ENCODE measurements around the gene NCKAP5.
"Not testable (repeated sequence)": the region's sequence is repeated elsewhere in the genome, so short reads cannot be mapped to it uniquely, and the experiment has no call there.

NCKAP5 gene

DNA sequence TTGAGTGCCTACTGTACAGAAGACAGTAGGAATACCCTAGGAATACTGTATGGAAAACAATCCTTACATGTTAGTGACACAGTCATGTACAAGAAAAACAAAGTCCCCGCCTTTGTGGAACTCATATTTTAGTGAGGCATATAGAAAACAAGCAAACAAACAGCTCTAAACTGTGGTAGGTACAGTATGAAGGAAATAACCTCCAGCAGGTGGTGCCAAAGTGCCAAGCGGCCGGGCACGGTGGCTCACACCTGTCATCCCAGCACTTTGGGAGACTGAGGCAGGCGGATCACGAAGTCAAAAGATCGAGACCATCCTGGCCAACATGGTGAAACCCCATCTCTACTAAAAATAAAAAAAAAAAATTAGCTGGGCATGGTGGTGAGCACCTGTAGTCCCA, 48.6 kb downstream of the NCKAP5 start:
- DNase-seq = not testable (repeated sequence)

DNA sequence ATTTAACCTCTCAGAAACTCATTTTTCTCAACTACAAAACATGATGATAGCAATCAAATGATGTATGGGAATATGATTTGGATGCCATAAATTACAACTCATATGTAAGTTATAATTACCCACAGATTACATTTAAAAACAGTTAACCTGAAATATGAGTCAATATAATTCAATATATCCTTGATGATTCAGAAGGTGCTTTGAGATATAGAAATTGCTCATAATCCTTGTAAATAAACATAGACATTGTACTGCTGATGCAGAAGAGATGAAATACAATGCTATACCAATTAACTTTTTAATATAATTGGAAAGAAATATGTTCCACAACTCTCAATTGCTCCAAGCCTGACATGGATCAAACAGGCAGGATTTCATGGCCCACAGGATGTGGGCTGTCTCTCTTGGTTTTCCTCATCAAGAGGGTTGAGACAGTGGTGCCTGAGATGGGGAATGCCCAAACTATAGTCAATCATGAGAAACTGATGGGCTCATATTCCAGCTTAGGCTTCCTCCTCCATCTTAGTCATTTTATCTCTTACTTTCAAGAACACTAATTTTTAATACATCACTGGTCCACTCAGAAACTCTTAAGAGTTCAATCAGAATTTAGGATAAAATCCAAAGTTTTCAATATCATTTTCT, 49.4 kb downstream of the NCKAP5 start:
- DNase-seq = no peak

- no peak for DNase-seq
Observed at GRCh38 chr2:133517876-133518275, 50.4 kb downstream of the NCKAP5 start.

- no peak for DNase-seq
Observed at GRCh38 chr2:133516405-133517026, 51.7 kb downstream of the NCKAP5 start.

GRCh38 chr2:133515271-133515670, 53.0 kb downstream of the NCKAP5 start:
- no peak for DNase-seq

DNA sequence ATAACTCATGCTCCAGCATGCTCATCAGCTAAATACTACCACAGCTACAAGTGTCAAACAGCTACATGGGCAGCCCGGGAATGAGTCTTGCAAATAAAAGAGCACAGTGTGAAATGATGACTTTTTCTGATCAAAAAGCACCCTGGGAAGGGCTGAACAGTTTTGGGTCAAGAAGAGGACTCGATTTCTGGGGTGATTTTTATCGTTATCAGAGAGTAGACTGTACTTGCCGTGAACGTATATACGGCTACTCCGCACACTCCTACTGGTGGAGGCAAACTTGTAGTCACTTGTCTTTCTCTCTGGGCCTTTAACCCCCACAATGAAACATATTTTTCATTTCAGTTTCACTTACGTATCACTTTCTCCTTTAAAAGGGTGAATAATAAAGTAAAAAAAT, 54.4 kb downstream of the NCKAP5 start:
- DNase-seq = no peak

DNA sequence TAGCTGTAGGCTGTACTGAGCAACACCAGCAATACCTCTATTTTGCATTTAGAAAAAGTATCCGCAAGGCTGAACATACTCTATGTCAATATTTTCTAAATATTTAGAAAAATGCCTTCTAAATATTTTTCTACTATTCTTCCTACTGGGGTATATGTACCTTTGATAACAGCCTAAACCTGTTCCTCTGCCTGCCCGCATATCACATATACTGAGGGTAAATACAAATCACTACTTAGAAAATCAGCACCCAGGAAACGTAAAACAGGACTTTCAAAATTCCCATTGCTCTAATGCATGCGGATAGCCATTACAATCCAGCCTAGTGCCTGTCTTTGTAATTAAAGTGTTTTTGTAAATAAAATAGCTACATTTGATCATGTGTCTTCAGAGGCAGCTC, 56.1 kb downstream of the NCKAP5 start:
- no peak for DNase-seq

GRCh38 chr2:133511679-133512078, 56.6 kb downstream of the NCKAP5 start:
- DNase-seq = no peak

GRCh38 chr2:133509777-133510176, 58.5 kb downstream of the NCKAP5 start:
- DNase-seq = no peak

GRCh38 chr2:133508546-133509165, 59.6 kb downstream of the NCKAP5 start:
- DNase-seq = no peak

DNA sequence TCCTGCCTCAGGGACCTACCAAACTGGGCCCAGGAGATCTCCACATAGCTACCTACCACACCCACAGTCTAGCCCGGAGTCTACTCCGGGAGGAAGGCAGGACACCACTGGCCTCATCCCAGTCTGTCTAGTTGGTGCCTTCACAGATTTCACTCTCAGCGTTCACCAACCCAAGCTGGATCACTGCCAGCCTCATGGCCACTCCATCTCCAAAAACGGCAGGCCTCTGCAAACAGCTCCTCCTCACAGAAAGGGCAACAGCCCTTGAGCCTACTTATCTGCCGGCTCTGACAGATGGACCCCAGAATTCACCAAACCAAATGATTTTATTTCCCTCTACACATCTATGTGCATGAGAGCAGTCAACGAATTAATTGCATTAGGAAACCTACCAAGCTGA, 61.3 kb downstream of the NCKAP5 start:
- no peak for DNase-seq

DNA sequence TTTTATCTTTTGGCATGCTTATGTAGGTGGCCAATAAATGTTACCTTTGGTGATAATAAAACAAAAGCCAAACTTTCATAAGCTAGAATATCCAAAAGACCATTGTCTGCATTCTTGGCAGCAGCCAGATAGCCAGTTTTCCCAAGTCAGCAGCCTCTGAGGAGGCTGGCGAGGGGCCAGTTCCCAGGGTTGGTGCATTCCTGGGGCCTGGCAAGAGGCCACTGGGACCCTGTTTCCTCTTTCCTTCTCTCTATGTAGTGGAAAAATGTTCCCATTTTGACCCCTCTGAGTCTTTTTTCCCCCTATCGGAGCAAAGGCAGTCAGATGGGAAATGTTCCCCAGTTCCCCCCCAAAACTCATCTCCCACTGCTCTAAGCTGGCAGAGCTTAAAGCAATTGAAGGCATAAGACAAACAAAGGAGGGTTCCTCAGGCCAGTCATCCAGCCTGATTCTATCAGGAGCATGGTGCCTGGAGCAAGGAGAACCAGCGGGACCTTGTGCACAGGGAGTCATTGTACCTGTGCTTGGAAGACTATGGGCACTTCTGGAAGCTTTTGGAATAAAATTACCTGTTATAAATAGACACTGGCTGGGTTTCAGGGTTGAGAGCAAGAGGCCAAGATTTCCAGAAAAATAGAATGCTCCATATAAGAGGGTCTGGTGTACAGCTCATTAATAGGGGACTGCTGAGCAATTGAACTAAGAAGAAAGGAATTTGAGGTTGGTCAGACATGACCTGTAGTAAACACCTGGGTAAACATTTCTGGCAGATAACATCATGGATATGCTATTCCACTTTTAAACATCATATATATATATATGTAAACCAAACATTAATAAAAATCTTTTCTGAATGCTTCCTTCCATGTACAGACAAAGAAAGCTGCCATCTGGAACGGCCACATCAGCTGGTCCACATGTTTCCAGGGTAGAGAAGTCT, 63.4 kb downstream of the NCKAP5 start:
- no peak for DNase-seq

DNA sequence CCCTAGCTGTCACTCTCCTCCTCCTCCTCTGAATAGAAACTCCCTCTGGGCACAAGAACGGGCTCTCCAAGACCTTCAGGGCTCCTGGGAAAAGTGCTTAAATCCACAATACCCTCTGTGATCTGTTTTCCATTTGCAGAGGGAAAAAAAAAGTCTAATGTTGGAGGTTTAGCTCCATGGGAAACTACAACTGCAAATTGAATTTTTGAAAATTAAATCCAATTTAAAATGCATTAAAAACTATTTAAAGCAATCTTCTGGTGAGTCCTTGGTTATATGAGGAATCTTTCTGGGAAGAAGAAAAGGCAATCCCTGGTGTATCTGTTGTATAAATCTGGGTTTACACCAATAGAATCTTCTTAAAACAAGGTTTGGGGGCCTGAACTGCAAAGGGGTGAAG, 64.3 kb downstream of the NCKAP5 start:
- no peak for DNase-seq

DNA sequence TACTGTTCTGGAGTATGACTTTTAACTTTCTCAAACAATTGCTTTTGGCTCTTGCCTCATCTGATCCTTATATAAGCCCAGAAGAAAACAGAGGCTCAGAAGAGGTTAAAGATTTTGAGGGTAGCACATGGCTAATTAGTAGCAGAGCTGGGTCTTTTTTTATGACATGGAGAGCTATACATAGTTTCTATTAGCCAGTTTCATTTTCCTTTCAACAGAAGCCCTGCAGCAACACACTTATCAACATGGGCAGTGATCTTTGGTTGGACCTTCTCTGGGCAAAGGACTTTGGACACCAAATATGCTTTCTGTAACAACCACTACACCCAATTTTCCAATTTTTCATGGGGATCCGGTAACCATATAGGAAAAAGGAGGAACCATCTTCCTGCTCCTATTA, 64.9 kb downstream of the NCKAP5 start:
- DNase-seq = no peak

DNA sequence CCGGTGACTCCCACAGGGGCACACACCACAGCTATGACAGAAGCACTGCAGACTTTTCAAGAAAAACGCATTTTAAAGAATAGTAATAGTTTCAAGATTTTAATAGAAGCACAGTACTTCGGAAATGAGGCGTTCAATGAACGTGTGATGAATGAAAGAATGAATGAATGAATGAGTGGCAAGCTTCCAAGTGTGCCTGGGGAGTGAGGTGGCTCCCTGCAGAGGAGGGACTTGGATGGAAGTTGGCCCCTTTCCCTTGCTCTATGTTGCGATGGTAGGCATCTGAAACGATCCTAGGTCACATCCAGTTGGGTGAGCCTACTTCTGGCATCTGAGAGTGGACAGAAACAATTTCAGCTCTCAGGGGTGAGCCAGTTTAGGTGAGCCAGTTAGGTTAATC, 65.6 kb downstream of the NCKAP5 start:
- DNase-seq = no peak

- no peak for DNase-seq
Observed at GRCh38 chr2:133500917-133501316, 67.3 kb downstream of the NCKAP5 start.

GRCh38 chr2:133498662-133499585, 69.3 kb downstream of the NCKAP5 start:
- no peak for DNase-seq

- no peak for DNase-seq
Observed at GRCh38 chr2:133497951-133498565, 70.2 kb downstream of the NCKAP5 start.

GRCh38 chr2:133497270-133497893, 70.9 kb downstream of the NCKAP5 start:
- DNase-seq = no peak

- no peak for DNase-seq
Observed at GRCh38 chr2:133496501-133497269, 71.6 kb downstream of the NCKAP5 start.

DNA sequence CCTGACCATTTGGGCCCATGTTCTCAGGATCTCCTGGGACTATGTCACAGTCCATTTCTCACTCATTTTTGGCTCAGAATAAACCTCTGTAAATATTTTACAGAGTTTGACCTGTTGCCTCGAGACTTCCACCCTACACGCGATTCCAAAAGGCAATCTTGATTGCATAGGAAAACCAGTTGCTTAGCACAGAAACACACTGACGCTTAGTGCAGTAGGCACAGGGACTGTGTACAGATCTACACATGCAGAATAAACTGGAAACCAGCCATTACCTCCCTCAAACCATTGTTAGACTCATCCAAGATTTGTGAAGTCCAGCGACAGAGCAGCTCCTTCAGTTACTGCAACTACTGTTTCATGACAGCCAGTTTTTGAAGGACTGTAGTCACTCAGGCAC, 73.0 kb downstream of the NCKAP5 start:
- no peak for DNase-seq
